Measurements from ENCODE around the gene SH2D4B. TPM values are rescaled to one million over a fixed set of nuclear protein-coding genes. Genes with fewer than 3 reads are reported as not detected.
"Not testable (repeated sequence)": the region's sequence is repeated elsewhere in the genome, so short reads cannot be mapped to it uniquely, and the experiment has no call there.

Gene SH2D4B
- polyA plus RNA-seq, 1 donor: 0.10 TPM

GRCh38 chr10:80526218-80526617 lies 11.5 kb upstream of the SH2D4B start:
- DNase-seq: no peak

- DNase-seq: no peak
These were observed 11.0 kb upstream of the SH2D4B start for GRCh38 chr10:80526742-80527141.

GRCh38 chr10:80528185-80528700 lies 9.5 kb upstream of the SH2D4B start:
- no peak for DNase-seq

GRCh38 chr10:80528901-80529300 lies 8.8 kb upstream of the SH2D4B start:
- no peak for DNase-seq

- DNase-seq: no peak
These were observed 8.1 kb upstream of the SH2D4B start for GRCh38 chr10:80529604-80530003.

GRCh38 chr10:80530251-80530650 lies 7.5 kb upstream of the SH2D4B start:
- DNase-seq: no peak

GRCh38 chr10:80530816-80531215 lies 6.9 kb upstream of the SH2D4B start:
- DNase-seq: no peak

- no peak for DNase-seq
These were observed 5.1 kb upstream of the SH2D4B start for GRCh38 chr10:80532571-80532970.

GRCh38 chr10:80534059-80534458 lies 3.6 kb upstream of the SH2D4B start:
- not testable (repeated sequence) for DNase-seq

- not testable (repeated sequence) for DNase-seq
These were observed 3.1 kb upstream of the SH2D4B start for GRCh38 chr10:80534646-80535045.

GRCh38 chr10:80535671-80536360 lies 1.9 kb upstream of the SH2D4B start:
- peak; percentile 61 for DNase-seq

- DNase-seq: no peak
These were observed 1.3 kb upstream of the SH2D4B start for GRCh38 chr10:80536361-80536835.

- no peak for DNase-seq
These were observed 491 bp upstream of the SH2D4B start for GRCh38 chr10:80537086-80537735.

- no peak for DNase-seq
These were observed 931 bp downstream of the SH2D4B start for GRCh38 chr10:80538481-80539185.

GRCh38 chr10:80539421-80540031 lies 1.8 kb downstream of the SH2D4B start:
- DNase-seq: no peak

GRCh38 chr10:80540136-80540535 lies 2.4 kb downstream of the SH2D4B start:
- DNase-seq: no peak

- DNase-seq: no peak
These were observed 2.9 kb downstream of the SH2D4B start for GRCh38 chr10:80540618-80540980.

- no peak for DNase-seq
These were observed 3.5 kb downstream of the SH2D4B start for GRCh38 chr10:80540981-80541750.

GRCh38 chr10:80542053-80542452 lies 4.4 kb downstream of the SH2D4B start:
- DNase-seq: no peak

- DNase-seq: no peak
These were observed 5.1 kb downstream of the SH2D4B start for GRCh38 chr10:80542652-80543318.

- DNase-seq: not testable (repeated sequence)
These were observed 5.6 kb downstream of the SH2D4B start for GRCh38 chr10:80543319-80543672.

Data from hindlimb muscle (tissue), 1 donor.